Activated CD4-positive, alpha-beta T cell treated with anti-CD3 and anti-CD28 coated beads, Interleukin-2, amount 10 ng/mL, durations not matched to agents 7 days and 5 days (primary cell): Measurements from ENCODE around the gene EOGT. TPM values are rescaled to one million over a fixed set of nuclear protein-coding genes. Genes with fewer than 3 reads are reported as not detected.

ENCODE experiments used
- CTCF ChIA-PET: fragments of 350-600 bp; sonication (Branson Sonifier 250); formaldehyde crosslinking; loops from one replicate; lab custom pipeline; 2021; ENCODE audit warnings: antibody characterized with exemption; lab: Charles Lee
- POLR2A ChIA-PET: fragments of 350-600 bp; sonication (Branson Sonifier 250); formaldehyde crosslinking; loops from one replicate; lab custom pipeline; 2021; ENCODE audit warnings: antibody characterized with exemption; lab: Charles Lee
- DNase-seq: peaks from one replicate; pipeline ENCODE4 v3.0.0-alpha.2; 2020
- H3K27ac Mint-ChIP-seq: one replicate; pipeline ENCODE4 v1.8.0; 2021; ENCODE audit warnings: mild to moderate bottlenecking, moderate library complexity, mixed read lengths
- H3K27me3 Mint-ChIP-seq: one replicate; pipeline ENCODE4 v1.8.0; 2021; ENCODE audit warnings: mixed read lengths
- H3K36me3 Mint-ChIP-seq: one replicate; pipeline ENCODE4 v1.8.0; 2021; ENCODE audit warnings: low read depth, mixed read lengths
- H3K4me1 Mint-ChIP-seq: one replicate; pipeline ENCODE4 v1.8.0; 2021; ENCODE audit warnings: mixed read lengths
- H3K4me3 Mint-ChIP-seq: one replicate; pipeline ENCODE4 v1.8.0; 2021; ENCODE audit warnings: mild to moderate bottlenecking, moderate library complexity, mixed read lengths
- H3K9me3 Mint-ChIP-seq: one replicate; pipeline ENCODE4 v1.8.0; 2021; ENCODE audit warnings: mixed read lengths
- total RNA-seq, 2 experiments: library from RNA; stranded (reverse); gene quantifications; one replicate each; pipeline ENCODE4 v1.2.3, GENCODE V29; 2021

EOGT gene
- total RNA-seq, 2 experiments from 2014 or later: 11.3 to 14.7 TPM

DNA sequence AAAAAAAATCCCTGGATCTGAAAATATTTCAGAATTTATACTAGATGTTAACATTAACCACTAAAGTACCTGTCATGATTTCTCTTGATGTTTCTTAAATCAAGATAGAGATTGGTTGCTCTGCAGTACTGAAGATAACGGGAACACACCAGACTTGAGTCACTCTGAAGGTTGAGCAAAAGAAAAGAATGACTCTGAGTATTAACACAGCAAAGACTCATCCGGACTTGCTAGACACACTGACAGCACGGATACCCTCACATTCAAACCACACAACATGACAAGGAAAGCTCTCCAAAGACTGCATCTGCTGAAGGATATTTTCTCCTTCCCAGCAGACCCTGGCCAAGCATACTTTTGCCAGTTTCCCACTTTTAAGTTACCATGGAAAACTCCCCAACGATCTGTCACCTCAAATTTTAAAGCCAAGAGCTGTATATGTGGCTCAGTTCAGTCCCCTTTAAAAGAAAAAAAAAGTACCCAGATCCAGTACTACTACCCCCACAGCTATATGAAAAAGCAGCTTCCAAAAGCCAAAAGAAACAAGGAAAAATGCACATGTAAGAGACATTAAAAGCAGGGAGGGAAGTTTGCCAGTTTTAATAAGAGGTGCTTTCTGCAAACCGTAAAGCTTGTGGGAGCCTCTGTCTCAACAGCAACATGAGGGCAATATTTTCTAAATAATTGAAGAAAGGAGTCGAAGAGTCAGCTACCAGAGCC is 8.3 kb downstream of the EOGT start:
- Mint-ChIP-seq H3K4me3 (no peak overlapping the region), H3K27ac (no peak overlapping the region), H3K36me3 (peaks cover 27% of the 10 kb centered on the region), H3K27me3 (no peaks in the 10 kb centered on the region), H3K9me3 (no peaks in the 10 kb centered on the region), H3K4me1 (no peaks in the 10 kb centered on the region)
- POLR2A ChIA-PET: interaction anchor here (0.7 kb wide), 1 partner anchor 387 kb away, joined by 3 read pairs; no protein-coding TSS in a partner anchor
- CTCF ChIA-PET: interaction anchor here (1.5 kb wide), 1 partner anchor 10 kb away, joined by 5 read pairs; no protein-coding TSS in a partner anchor
- DNase-seq: no peak

GRCh38 chr3:69004138-69004537 is 9.3 kb downstream of the EOGT start:
- H3K4me3 Mint-ChIP-seq: no peak overlapping the region
- H3K9me3 Mint-ChIP-seq: no peaks in the 10 kb centered on the region
- POLR2A ChIA-PET: no interaction called here
- no peaks in the 10 kb centered on the region for H3K27me3 Mint-ChIP-seq
- no peak overlapping the region for H3K27ac Mint-ChIP-seq
- CTCF ChIA-PET: interaction anchor here (1.4 to 1.5 kb wide), 2 partner anchors 9 to 32 kb away, joined by 3 to 5 read pairs; no protein-coding TSS in a partner anchor
- peaks cover 24% of the 10 kb centered on the region for H3K36me3 Mint-ChIP-seq
- no peak for DNase-seq
- H3K4me1 Mint-ChIP-seq: no peaks in the 10 kb centered on the region

GRCh38 chr3:68999605-69000004 is 13.9 kb downstream of the EOGT start:
- no peak overlapping the region for H3K27ac Mint-ChIP-seq
- no peak for DNase-seq
- no peaks in the 10 kb centered on the region for H3K9me3 Mint-ChIP-seq
- H3K4me1 Mint-ChIP-seq: no peaks in the 10 kb centered on the region
- ChIA-PET POLR2A (no interaction called here), CTCF (interaction anchor here (1.3 kb wide), 1 partner anchor 85 kb away, joined by 4 read pairs; the partner anchor contains the start of gene ARL6IP5)
- no peaks in the 10 kb centered on the region for H3K27me3 Mint-ChIP-seq
- peaks cover 25% of the 10 kb centered on the region for H3K36me3 Mint-ChIP-seq
- H3K4me3 Mint-ChIP-seq: no peak overlapping the region

DNA sequence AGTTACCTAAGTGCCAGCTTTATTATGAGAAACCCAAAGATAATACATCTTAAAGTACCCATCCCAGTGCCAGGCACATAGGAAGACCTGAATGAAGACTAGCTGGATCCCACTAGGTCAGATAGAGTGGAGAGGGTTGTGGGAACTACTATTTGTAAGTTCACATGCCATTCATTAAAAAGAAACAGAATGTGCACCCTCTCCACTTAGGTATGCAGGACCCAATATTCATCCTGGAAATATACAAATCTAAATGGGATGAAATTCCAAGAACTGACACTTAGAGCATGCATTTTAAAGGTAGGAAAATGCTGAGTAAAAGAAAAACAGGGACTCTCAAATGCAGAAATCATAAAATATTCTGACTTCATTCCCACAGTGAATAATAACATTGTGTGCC is 14.3 kb downstream of the EOGT start:
- ChIA-PET POLR2A (no interaction called here), CTCF (interaction anchor here (1.3 kb wide), 1 partner anchor 85 kb away, joined by 4 read pairs; the partner anchor contains the start of gene ARL6IP5)
- Mint-ChIP-seq H3K27ac (no peak overlapping the region), H3K27me3 (no peaks in the 10 kb centered on the region), H3K4me1 (no peaks in the 10 kb centered on the region), H3K9me3 (no peaks in the 10 kb centered on the region), H3K4me3 (no peak overlapping the region), H3K36me3 (peaks cover 24% of the 10 kb centered on the region)
- DNase-seq: no peak

- ChIA-PET POLR2A (no interaction called here), CTCF (interaction anchor here (2.0 kb wide), 1 partner anchor 9 kb away, joined by 6 read pairs; no protein-coding TSS in a partner anchor)
- Mint-ChIP-seq H3K27me3 (no peaks in the 10 kb centered on the region), H3K9me3 (no peaks in the 10 kb centered on the region), H3K27ac (no peak overlapping the region), H3K36me3 (peaks cover 29% of the 10 kb centered on the region), H3K4me1 (no peaks in the 10 kb centered on the region), H3K4me3 (no peak overlapping the region)
- DNase-seq: no peak
Observed at GRCh38 chr3:68997887-68998286, 15.6 kb downstream of the EOGT start.

GRCh38 chr3:68996356-68996995 is 17.0 kb downstream of the EOGT start:
- Mint-ChIP-seq H3K4me1 (no peaks in the 10 kb centered on the region), H3K27ac (no peak overlapping the region), H3K36me3 (peaks cover 37% of the 10 kb centered on the region), H3K9me3 (no peaks in the 10 kb centered on the region), H3K4me3 (no peak overlapping the region), H3K27me3 (no peaks in the 10 kb centered on the region)
- ChIA-PET POLR2A (no interaction called here), CTCF (interaction anchor here (0.5 to 2.0 kb wide), 5 partner anchors 10 to 1973 kb away, joined by 3 to 6 read pairs (median 3); partner anchors contain the start of gene EOGT)
- no peak for DNase-seq

GRCh38 chr3:68988740-68989139 is 24.7 kb downstream of the EOGT start:
- no peaks in the 10 kb centered on the region for H3K4me1 Mint-ChIP-seq
- no peaks in the 10 kb centered on the region for H3K9me3 Mint-ChIP-seq
- CTCF ChIA-PET: no interaction called here
- H3K27ac Mint-ChIP-seq: no peak overlapping the region
- no peak overlapping the region for H3K4me3 Mint-ChIP-seq
- no peaks in the 10 kb centered on the region for H3K27me3 Mint-ChIP-seq
- peaks cover 47% of the 10 kb centered on the region for H3K36me3 Mint-ChIP-seq
- no peak for DNase-seq
- POLR2A ChIA-PET: no interaction called here

DNA sequence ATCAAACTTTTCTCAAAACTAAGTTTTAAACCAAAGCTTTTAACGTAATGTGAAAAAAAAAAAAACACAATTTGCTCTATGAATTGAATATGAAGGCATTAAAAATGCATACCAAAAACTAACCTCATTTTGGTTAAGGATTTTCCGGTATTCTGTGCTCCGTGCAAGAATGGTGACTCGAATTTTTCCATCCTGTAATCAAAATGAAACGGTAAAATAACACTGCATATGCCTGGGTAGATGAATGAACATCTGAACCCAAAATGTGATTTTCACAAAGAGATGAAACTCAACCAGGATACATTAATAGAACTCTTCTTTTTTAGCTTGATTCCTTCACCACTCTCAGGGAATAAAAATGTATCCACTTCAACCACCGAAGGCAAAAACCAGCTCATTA is 26.2 kb downstream of the EOGT start:
- H3K36me3 Mint-ChIP-seq: peaks cover 40% of the 10 kb centered on the region
- H3K4me3 Mint-ChIP-seq: no peak overlapping the region
- no peak overlapping the region for H3K27ac Mint-ChIP-seq
- H3K9me3 Mint-ChIP-seq: no peaks in the 10 kb centered on the region
- POLR2A ChIA-PET: no interaction called here
- CTCF ChIA-PET: interaction anchor here (0.6 kb wide), 1 partner anchor 341 kb away, joined by 5 read pairs; no protein-coding TSS in a partner anchor
- no peak for DNase-seq
- H3K27me3 Mint-ChIP-seq: no peaks in the 10 kb centered on the region
- no peaks in the 10 kb centered on the region for H3K4me1 Mint-ChIP-seq

- no peak for DNase-seq
- no peaks in the 10 kb centered on the region for H3K27me3 Mint-ChIP-seq
- H3K27ac Mint-ChIP-seq: peak overlapping the region; percentile 10
- POLR2A ChIA-PET: no interaction called here
- peaks cover 33% of the 10 kb centered on the region for H3K36me3 Mint-ChIP-seq
- H3K9me3 Mint-ChIP-seq: no peaks in the 10 kb centered on the region
- no peak overlapping the region for H3K4me3 Mint-ChIP-seq
- no peaks in the 10 kb centered on the region for H3K4me1 Mint-ChIP-seq
- CTCF ChIA-PET: interaction anchor here (0.5 kb wide), 1 partner anchor 120 kb away, joined by 4 read pairs; no protein-coding TSS in a partner anchor
Observed at GRCh38 chr3:68986496-68987208, 26.8 kb downstream of the EOGT start.

DNA sequence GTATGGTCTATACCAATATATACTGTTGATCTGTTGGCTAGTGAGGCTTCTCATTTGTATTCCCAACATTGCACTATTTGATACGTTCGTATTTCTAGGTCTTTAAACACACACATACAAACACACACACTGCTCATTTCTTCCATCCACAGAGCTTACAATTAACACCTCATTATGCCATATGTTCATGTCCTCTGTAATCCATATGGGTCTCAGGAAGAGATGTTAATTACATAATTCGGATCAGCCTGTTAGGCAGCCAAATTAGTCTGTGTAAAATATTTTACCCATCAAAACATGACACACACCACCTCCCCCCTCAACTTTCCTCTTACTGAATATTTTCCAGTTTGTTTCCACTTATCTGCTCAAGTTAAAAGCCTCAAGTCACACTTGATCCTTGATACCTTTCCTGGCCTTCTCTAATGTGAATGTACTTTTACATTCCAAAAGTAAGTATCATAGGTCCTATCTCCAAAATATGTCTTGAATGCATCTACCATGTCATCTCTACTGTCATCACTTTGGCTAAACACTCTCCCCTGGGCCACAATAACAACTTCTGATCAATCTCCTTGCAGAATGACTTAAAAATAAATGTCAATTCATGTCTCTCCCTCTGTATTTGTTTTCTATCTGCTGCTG is 28.2 kb downstream of the EOGT start:
- Mint-ChIP-seq H3K27me3 (no peaks in the 10 kb centered on the region), H3K36me3 (peaks cover 31% of the 10 kb centered on the region), H3K4me3 (no peak overlapping the region), H3K27ac (no peak overlapping the region), H3K9me3 (no peaks in the 10 kb centered on the region), H3K4me1 (no peaks in the 10 kb centered on the region)
- ChIA-PET POLR2A (no interaction called here), CTCF (no interaction called here)
- DNase-seq: no peak

DNA sequence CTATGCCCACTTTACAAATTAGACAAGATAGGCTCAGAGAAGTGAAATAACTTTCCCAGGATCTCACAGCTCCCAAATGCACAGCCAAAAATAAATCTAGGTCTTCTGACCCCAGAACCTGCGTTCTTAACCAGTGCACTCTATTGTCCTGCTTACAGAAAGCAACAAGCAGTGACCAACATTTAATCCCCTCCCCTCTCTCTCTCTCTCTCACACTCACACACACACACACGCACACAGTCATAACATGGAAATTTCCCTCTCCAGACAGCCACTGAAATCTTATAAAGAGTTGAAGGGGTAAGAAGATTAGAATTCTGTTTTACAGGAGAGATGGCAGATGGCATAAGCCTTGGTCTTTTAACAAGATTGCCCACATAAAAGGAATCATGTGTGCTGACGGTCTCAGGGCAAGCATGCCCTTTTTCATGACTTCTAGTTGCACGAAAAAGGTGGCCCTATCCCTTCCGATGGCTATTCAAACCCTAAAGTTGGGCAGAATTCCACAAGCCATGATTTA is 29.4 kb downstream of the EOGT start:
- ChIA-PET CTCF (no interaction called here), POLR2A (no interaction called here)
- Mint-ChIP-seq H3K36me3 (peaks cover 31% of the 10 kb centered on the region), H3K27ac (no peak overlapping the region), H3K27me3 (no peaks in the 10 kb centered on the region), H3K9me3 (no peaks in the 10 kb centered on the region), H3K4me1 (no peaks in the 10 kb centered on the region), H3K4me3 (no peak overlapping the region)
- no peak for DNase-seq
